Motor neuron (in vitro differentiated cells): ENCODE measurements around the gene FOXO4. TPM values are rescaled to one million over a fixed set of nuclear protein-coding genes. Genes with fewer than 3 reads are reported as not detected.
A peak's percentile ranks its signal among the peaks of the same experiment; 100 is the strongest.
"Not testable (repeated sequence)": the region's sequence is repeated elsewhere in the genome, so short reads cannot be mapped to it uniquely, and the experiment has no call there.

ENCODE experiments used
- ATAC-seq, 8 experiments: fragments of 200-7000 bp; cut with Tn5 transposase; replicated peaks in 6 of 8; 2 replicates each; pipeline ENCODE4 v1.8.0; 2021; ENCODE audit warnings: mild to moderate bottlenecking in 8 of 8, moderate library complexity in 8 of 8
- H3K27ac ChIP-seq, 2 donors: fragments of 250-450 bp; sonication (Bioruptor Pico); 2 replicates each; pipeline ENCODE4 v1.9.0; 2021; ENCODE audit warnings: antibody characterized with exemption in 2 of 2, mild to moderate bottlenecking in 2 of 2, moderate library complexity in 1 of 2
- H3K4me1 ChIP-seq, 2 donors: fragments of 250-450 bp; sonication (Bioruptor Pico); replicated peaks in 1 of 2; 2 replicates each; pipeline ENCODE4 v1.6.1; 2021; ENCODE audit warnings: antibody characterized with exemption in 2 of 2, mild to moderate bottlenecking in 2 of 2, moderate library complexity in 1 of 2
- H3K4me3 ChIP-seq, 5 donors: fragments of 250-450 bp; sonication (Bioruptor Pico); 2 replicates each; pipeline ENCODE4 v1.9.0; 2021; ENCODE audit warnings: antibody characterized with exemption in 5 of 5, mild to moderate bottlenecking in 5 of 5, moderate library complexity in 4 of 5
- WGBS, 10 experiments: fragments of 450-650 bp; shearing (Covaris generic); methylation state at CpG; one replicate each; pipeline ENCODE4 v1.0.0; 2022; 5-methylcytosine and 5-hydroxymethylcytosine counted together
- in situ Hi-C, 9 experiments: fragments of 400-800 bp; cut with MboI; loops; one replicate each; pipeline ENCODE4 v1.15.0; 2021; ENCODE audit warnings: low sequenced_read_pairs in 9 of 9, low pct_unique_long_range_greater_than_20kb in 2 of 9; ENCODE audit not compliant: unreplicated experiment in 9 of 9
- total RNA-seq, 8 experiments: library from RNA; unstranded; fragments of 300-600 nt; gene quantifications; 2 replicates each; pipeline versions ENCODE4 v1.2.3 to v1.2.4, GENCODE V29; 2022

FOXO4 gene
- 10 to 100 TPM in 1 of 8 experiments, 1 to 10 TPM in 7; 2.8 to 11.9 (median 5.1) TPM for total RNA-seq

- in situ Hi-C loops = no loop called here
- WGBS, 10 experiments = 0 to 16% (median 0%) methylated on average over 1 to 7 of the region's 29 CpGs; no CpG with 5 or more reads in 6 of the 10 experiments
- peak; percentile 90 to 98 (median 96) for ATAC-seq
- H3K4me1 ChIP-seq = peaks cover 4 to 9% of the 10 kb centered on the region in 2 donors
- peak within 1 kb of the TSS; percentile 27 to 50 for H3K27ac ChIP-seq
- peak within 1 kb of the TSS; percentile 41 to 74 (median 52) for H3K4me3 ChIP-seq
Measured at GRCh38 chrX:71095555-71095980, at the start of gene FOXO4. TSS of gene FOXO4 (plus strand) at chrX:71095851. CDS start at chrX:71096529, 678 bp downstream.

GRCh38 chrX:71047891-71048290, 47.8 kb upstream of the FOXO4 start:
- H3K4me1 ChIP-seq, ATAC-seq, H3K27ac ChIP-seq, in situ Hi-C loops, H3K4me3 ChIP-seq: not testable (repeated sequence)
- 70 to 100% (median 100%) methylated on average over 1 to 2 of the region's 8 CpGs; no CpG with 5 or more reads in 7 of the 10 experiments for WGBS, 10 experiments

- Histone ChIP-seq H3K27ac (no peak overlapping the region), H3K4me3 (no peak overlapping the region), H3K4me1 (no peaks in the 10 kb centered on the region)
- in situ Hi-C loops = no loop called here
- no peak for ATAC-seq
- 40% methylated on average over 3 of the region's 7 CpGs; no CpG with 5 or more reads in 9 of the 10 experiments for WGBS, 10 experiments
Measured at GRCh38 chrX:71052721-71053120, 42.9 kb upstream of the FOXO4 start.

GRCh38 chrX:71053217-71053621, 42.4 kb upstream of the FOXO4 start:
- H3K27ac ChIP-seq = no peak overlapping the region
- in situ Hi-C loops = no loop called here
- no peaks in the 10 kb centered on the region for H3K4me1 ChIP-seq
- 80 to 100% methylated on average over 2 to 7 of the region's 18 CpGs; no CpG with 5 or more reads in 8 of the 10 experiments for WGBS, 10 experiments
- peak in 2 of 8 experiments; percentile 25 to 41 for ATAC-seq
- H3K4me3 ChIP-seq = no peak overlapping the region

GRCh38 chrX:71056867-71057266, 38.8 kb upstream of the FOXO4 start:
- Histone ChIP-seq H3K4me3 (no peak overlapping the region), H3K27ac (no peak overlapping the region), H3K4me1 (no peaks in the 10 kb centered on the region)
- peak in 1 of 8 experiments; percentile 29 for ATAC-seq
- in situ Hi-C loops = no loop called here

GRCh38 chrX:71057848-71058530, 37.7 kb upstream of the FOXO4 start:
- in situ Hi-C loops = no loop called here

GRCh38 chrX:71060127-71060526, 35.5 kb upstream of the FOXO4 start:
- no peaks in the 10 kb centered on the region for H3K4me1 ChIP-seq
- no peak overlapping the region for H3K4me3 ChIP-seq
- ATAC-seq = no peak
- in situ Hi-C loops = no loop called here
- no peak overlapping the region for H3K27ac ChIP-seq

More at GRCh38 chrX:71057848-71058530, 37.7 kb upstream of the FOXO4 start:
- peak in 2 of 8 experiments; percentile 56 to 60 for ATAC-seq
- 21 to 100% (median 82%) methylated on average over 1 to 3 of the region's 3 CpGs; no CpG with 5 or more reads in 6 of the 10 experiments for WGBS, 10 experiments
- no peak overlapping the region for H3K4me3 ChIP-seq
- no peak overlapping the region for H3K27ac ChIP-seq
- no peaks in the 10 kb centered on the region for H3K4me1 ChIP-seq

GRCh38 chrX:71067089-71067488, 28.6 kb upstream of the FOXO4 start:
- 0 to 8% methylated on average over 1 to 2 of the region's 2 CpGs; no CpG with 5 or more reads in 8 of the 10 experiments for WGBS, 10 experiments
- peaks cover 4 to 6% of the 10 kb centered on the region in 2 donors for H3K4me1 ChIP-seq
- no peak overlapping the region for H3K27ac ChIP-seq
- peak overlapping the region; percentile 69 to 93 (median 82) for H3K4me3 ChIP-seq
- in situ Hi-C loops = no loop called here
- ATAC-seq = no peak

- 0 to 60% (median 0%) methylated on average over 1 of the region's 10 CpGs; no CpG with 5 or more reads in 7 of the 10 experiments for WGBS, 10 experiments
- in situ Hi-C loops = no loop called here
- peak overlapping the region; percentile 69 to 93 (median 82) for H3K4me3 ChIP-seq
- peak overlapping the region; percentile 70 to 87 for H3K27ac ChIP-seq
- H3K4me1 ChIP-seq = peaks cover 4 to 6% of the 10 kb centered on the region in 2 donors
- ATAC-seq = peak; percentile 4 to 21 (median 7)
Measured at GRCh38 chrX:71067712-71068043, 28.0 kb upstream of the FOXO4 start.

GRCh38 chrX:71068044-71068918, 27.4 kb upstream of the FOXO4 start, which contains the start of gene SNX12:
TSS of gene SNX12 (minus strand) at chrX:71068334. CDS start at chrX:71068306, 28 bp downstream.
- in situ Hi-C loops = no loop called here
- H3K27ac ChIP-seq = peak within 1 kb of the TSS; percentile 70 to 87
- peak; percentile 88 to 95 (median 95) for ATAC-seq
- 0 to 41% (median 40%) methylated on average over 1 to 13 of the region's 73 CpGs; no CpG with 5 or more reads in 7 of the 10 experiments for WGBS, 10 experiments
- H3K4me1 ChIP-seq = peaks cover 4 to 6% of the 10 kb centered on the region in 2 donors
- peak within 1 kb of the TSS; percentile 69 to 93 (median 82) for H3K4me3 ChIP-seq

GRCh38 chrX:71070531-71070930, 25.1 kb upstream of the FOXO4 start:
- peaks cover 4 to 6% of the 10 kb centered on the region in 2 donors for H3K4me1 ChIP-seq
- no peak for ATAC-seq
- no peak overlapping the region for H3K27ac ChIP-seq
- in situ Hi-C loops = no loop called here
- no peak overlapping the region for H3K4me3 ChIP-seq
- WGBS, 10 experiments = 51 to 100% (median 93%) methylated on average over 1 to 5 of the region's 5 CpGs; no CpG with 5 or more reads in 4 of the 10 experiments

- peak in 4 of 8 experiments; percentile 31 to 67 (median 32) for ATAC-seq
- WGBS, 10 experiments = 48 to 100% (median 50%) methylated on average over 1 to 3 of the region's 3 CpGs; no CpG with 5 or more reads in 7 of the 10 experiments
- in situ Hi-C loops = no loop called here
Measured at GRCh38 chrX:71081330-71082123, 14.1 kb upstream of the FOXO4 start.

More at GRCh38 chrX:71081330-71082123, 14.1 kb upstream of the FOXO4 start:
- Histone ChIP-seq H3K4me3 (no peak overlapping the region), H3K27ac (no peak overlapping the region), H3K4me1 (no peaks in the 10 kb centered on the region)
